ENCODE results near the gene OLFM4. TPM values are rescaled to one million over a fixed set of nuclear protein-coding genes. Genes with fewer than 3 reads are reported as not detected.

OLFM4 gene
- total RNA-seq, 2 experiments from 2014 or later, result 0.06 TPM; not detected in 1

GRCh38 chr13:52999093-52999696 is 29.4 kb upstream of the OLFM4 start:
- Histone ChIP-seq H3K36me3 (ENCODE audit: insufficient read depth, low read length) (no peaks in the 10 kb centered on the region), H3K9me3 (ENCODE audit: low read length) (no peaks in the 10 kb centered on the region), H4K20me1 (ENCODE audit: insufficient read depth, low read length) (no peaks in the 10 kb centered on the region), H3K27ac (ENCODE audit: low read depth, low read length, poor library complexity, severe bottlenecking) (no peak overlapping the region), H3K79me2 (ENCODE audit: insufficient read depth, low read depth, low read length) (no peaks in the 10 kb centered on the region), H3K4me1 (ENCODE audit: insufficient read depth, low read length, poor library complexity, severe bottlenecking) (no peaks in the 10 kb centered on the region), H3K9me2 (ENCODE audit: insufficient read depth, low read length) (no peaks in the 10 kb centered on the region), H2AFZ (ENCODE audit: low read length) (no peak overlapping the region), H3K4me2 (ENCODE audit: low read length) (no peak overlapping the region), H3K4me3 (ENCODE audit: low read depth, low read length, poor library complexity, severe bottlenecking) (no peak overlapping the region)
- no peak for TF ChIP-seq EZH2phosphoT487 (IDR thresholded peaks at IDR 0.05; ENCODE audit: borderline replicate concordance, low read depth, low read length)
- TF ChIP-seq, protein P1, sequence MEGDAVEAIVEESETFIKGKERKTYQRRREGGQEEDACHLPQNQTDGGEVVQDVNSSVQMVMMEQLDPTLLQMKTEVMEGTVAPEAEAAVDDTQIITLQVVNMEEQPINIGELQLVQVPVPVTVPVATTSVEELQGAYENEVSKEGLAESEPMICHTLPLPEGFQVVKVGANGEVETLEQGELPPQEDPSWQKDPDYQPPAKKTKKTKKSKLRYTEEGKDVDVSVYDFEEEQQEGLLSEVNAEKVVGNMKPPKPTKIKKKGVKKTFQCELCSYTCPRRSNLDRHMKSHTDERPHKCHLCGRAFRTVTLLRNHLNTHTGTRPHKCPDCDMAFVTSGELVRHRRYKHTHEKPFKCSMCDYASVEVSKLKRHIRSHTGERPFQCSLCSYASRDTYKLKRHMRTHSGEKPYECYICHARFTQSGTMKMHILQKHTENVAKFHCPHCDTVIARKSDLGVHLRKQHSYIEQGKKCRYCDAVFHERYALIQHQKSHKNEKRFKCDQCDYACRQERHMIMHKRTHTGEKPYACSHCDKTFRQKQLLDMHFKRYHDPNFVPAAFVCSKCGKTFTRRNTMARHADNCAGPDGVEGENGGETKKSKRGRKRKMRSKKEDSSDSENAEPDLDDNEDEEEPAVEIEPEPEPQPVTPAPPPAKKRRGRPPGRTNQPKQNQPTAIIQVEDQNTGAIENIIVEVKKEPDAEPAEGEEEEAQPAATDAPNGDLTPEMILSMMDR (conservative IDR thresholded peaks at IDR 0.05; ENCODE audit: low read length), result no peak
- no TSS peak for BruUV-seq (replicated peaks)
- ChIA-PET POLR2A (interaction anchor here (0.5 kb wide), 1 partner anchor 274 kb away, joined by 3 read pairs; no protein-coding TSS in a partner anchor), CTCF (ENCODE audit: unreplicated experiment) (no interaction called here)
- DNase-seq (ENCODE audit: low spot score), result no peak
- intact Hi-C loops (cut with micrococcal nuclease; ENCODE audit: unreplicated experiment), result no loop called here

DNA sequence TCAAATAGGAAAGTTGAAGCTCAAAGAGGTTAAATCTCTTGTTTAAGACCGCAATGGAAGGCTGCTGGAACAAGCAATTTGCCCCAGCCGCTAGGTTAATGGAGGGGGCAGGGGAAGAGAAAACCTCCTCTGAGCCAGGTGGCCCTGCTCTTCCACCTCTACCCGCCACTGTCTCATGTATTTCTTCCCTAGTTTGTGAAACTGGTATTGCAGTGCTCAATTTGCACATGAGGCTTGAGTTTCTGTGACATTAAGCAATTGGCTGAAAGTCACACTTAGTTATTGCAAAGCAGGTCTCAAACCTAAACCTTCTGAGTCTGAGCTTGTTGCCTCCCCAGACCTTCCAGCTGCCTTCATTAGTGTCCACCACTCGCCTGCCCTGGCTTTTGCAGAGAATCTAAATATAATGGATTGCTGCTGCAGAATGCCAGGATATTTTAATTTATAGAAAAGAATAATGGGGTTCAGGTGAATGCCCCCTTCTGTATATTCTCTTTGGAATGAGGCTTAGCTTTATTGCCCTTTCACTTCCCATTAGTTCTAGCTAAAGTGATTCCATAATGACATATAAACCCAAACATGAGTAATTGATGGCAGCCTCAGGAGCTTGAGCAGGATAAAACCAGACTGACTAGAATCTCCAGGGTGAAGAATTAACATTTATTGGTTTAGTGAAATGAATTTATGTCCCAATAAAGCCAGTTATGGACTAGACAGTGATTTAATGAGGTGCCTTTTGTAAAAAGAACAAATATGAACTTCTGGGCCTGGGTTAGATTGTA is 27.0 kb upstream of the OLFM4 start:
- DNase-seq (ENCODE audit: low spot score), result no peak
- TF ChIP-seq, protein P1 (conservative IDR thresholded peaks at IDR 0.05; ENCODE audit: low read length), result no peak
- no peak for TF ChIP-seq EZH2phosphoT487 (IDR thresholded peaks at IDR 0.05; ENCODE audit: borderline replicate concordance, low read depth, low read length)
- Histone ChIP-seq H3K9me3 (ENCODE audit: low read length) (no peaks in the 10 kb centered on the region), H3K4me2 (ENCODE audit: low read length) (no peak overlapping the region), H4K20me1 (ENCODE audit: insufficient read depth, low read length) (no peaks in the 10 kb centered on the region), H3K36me3 (ENCODE audit: insufficient read depth, low read length) (no peaks in the 10 kb centered on the region), H3K9me2 (ENCODE audit: insufficient read depth, low read length) (no peaks in the 10 kb centered on the region), H2AFZ (ENCODE audit: low read length) (no peak overlapping the region), H3K4me1 (ENCODE audit: insufficient read depth, low read length, poor library complexity, severe bottlenecking) (no peaks in the 10 kb centered on the region), H3K79me2 (ENCODE audit: insufficient read depth, low read depth, low read length) (no peaks in the 10 kb centered on the region), H3K4me3 (ENCODE audit: low read depth, low read length, poor library complexity, severe bottlenecking) (no peak overlapping the region), H3K27ac (ENCODE audit: low read depth, low read length, poor library complexity, severe bottlenecking) (no peak overlapping the region)
- no TSS peak for BruUV-seq (replicated peaks)
- intact Hi-C loops (cut with micrococcal nuclease; ENCODE audit: unreplicated experiment), result no loop called here
- CTCF ChIA-PET (ENCODE audit: unreplicated experiment), result no interaction called here
- POLR2A ChIA-PET, result no interaction called here

DNA sequence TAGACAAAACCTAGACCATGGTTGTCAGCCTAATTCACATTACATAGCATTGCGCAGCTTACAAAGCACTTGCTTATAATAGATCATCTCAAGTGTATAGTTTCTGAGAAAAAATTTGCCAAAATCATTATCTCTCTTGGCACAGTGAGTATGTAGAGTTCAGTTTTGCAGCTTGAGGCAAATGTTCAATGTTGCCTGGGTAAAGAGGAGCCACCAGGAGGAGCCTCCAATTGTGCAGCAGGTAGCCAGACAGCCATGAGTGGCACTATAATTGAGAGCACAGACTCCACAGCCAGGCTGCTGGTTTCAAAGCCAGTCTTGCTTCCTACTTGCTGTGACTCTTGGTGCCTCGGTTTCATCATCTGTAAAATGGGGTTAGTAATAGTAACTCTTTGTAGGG is 24.0 kb upstream of the OLFM4 start:
- no peak overlapping the region for H2AFZ ChIP-seq (ENCODE audit: low read length)
- POLR2A ChIA-PET, result interaction anchor here (0.6 kb wide), 1 partner anchor 121 kb away, joined by 3 read pairs; no protein-coding TSS in a partner anchor
- no peaks in the 10 kb centered on the region for H3K4me1 ChIP-seq (ENCODE audit: insufficient read depth, low read length, poor library complexity, severe bottlenecking)
- H3K4me3 ChIP-seq (ENCODE audit: low read depth, low read length, poor library complexity, severe bottlenecking), result no peak overlapping the region
- H3K9me3 ChIP-seq (ENCODE audit: low read length), result no peaks in the 10 kb centered on the region
- no peak overlapping the region for H3K4me2 ChIP-seq (ENCODE audit: low read length)
- no peaks in the 10 kb centered on the region for H3K9me2 ChIP-seq (ENCODE audit: insufficient read depth, low read length)
- H3K27ac ChIP-seq (ENCODE audit: low read depth, low read length, poor library complexity, severe bottlenecking), result no peak overlapping the region
- BruUV-seq (replicated peaks), result no TSS peak
- no peaks in the 10 kb centered on the region for H3K36me3 ChIP-seq (ENCODE audit: insufficient read depth, low read length)
- no peak for DNase-seq (ENCODE audit: low spot score)
- no peaks in the 10 kb centered on the region for H3K79me2 ChIP-seq (ENCODE audit: insufficient read depth, low read depth, low read length)
- TF ChIP-seq, protein P1 (conservative IDR thresholded peaks at IDR 0.05; ENCODE audit: low read length), result no peak
- no peak for TF ChIP-seq EZH2phosphoT487 (IDR thresholded peaks at IDR 0.05; ENCODE audit: borderline replicate concordance, low read depth, low read length)
- H4K20me1 ChIP-seq (ENCODE audit: insufficient read depth, low read length), result no peaks in the 10 kb centered on the region
- CTCF ChIA-PET (ENCODE audit: unreplicated experiment), result no interaction called here
- intact Hi-C loops (cut with micrococcal nuclease; ENCODE audit: unreplicated experiment), result no loop called here

Data from OCI-LY7 (cell line).